A549 (cell line): Measurements from ENCODE around the gene ADAMTS15. TPM values are rescaled to one million over a fixed set of nuclear protein-coding genes. Genes with fewer than 3 reads are reported as not detected.

Experiments used
- ATAC-seq, 2 experiments: fragments of 200-7000 bp in 1 of 2; fragments of >200 bp in 1 of 2; cut with Nextera tagmentation in 1 of 2; cut with Tn5 transposase in 1 of 2; 3 replicates each; pipeline versions ENCODE4 v1.8.0 to v1.9.1; 2018 to 2020; ENCODE audit warnings: mild to moderate bottlenecking in 1 of 2, moderate library complexity in 1 of 2
- CTCF ChIA-PET: fragments of 300-600 bp; sonication (Branson Sonifier 250); formaldehyde crosslinking; extraction: SDS; loops from one replicate; lab custom pipeline; 2021; ENCODE audit warnings: antibody characterized with exemption, inconsistent platforms; lab: Yijun Ruan, JAX
- POLR2A ChIA-PET: fragments of 350-600 bp; formaldehyde crosslinking; extraction: SDS; loops from one replicate; lab custom pipeline; 2021; ENCODE audit warnings: antibody characterized with exemption, inconsistent platforms; lab: Yijun Ruan, JAX
- DNase-seq, 2 experiments: peaks; one replicate each; pipeline versions ENCODE4 v3.0.0 to v3.0.0-alpha.2; 2011 to 2016; ENCODE audit warnings: low read depth in 1 of 2, low spot score in 1 of 2
- FAIRE-seq: peaks from 2 replicates; lab custom pipeline; 2011; peaks lifted over from hg19 to GRCh38; lab: Jason Lieb, UNC
- H3K27ac ChIP-seq, 2 experiments: fragments of >200 bp; sonication (Bioruptor Twin); formaldehyde crosslinking; 3 replicates each; pipeline ENCODE4 v1.5.1; 2016 to 2017
- H3K4me1 ChIP-seq: fragments of >200 bp; sonication (Bioruptor Twin); formaldehyde crosslinking; 3 replicates; pipeline ENCODE4 v1.6.1; 2016
- H3K4me2 ChIP-seq: fragments of >200 bp; sonication (Bioruptor Twin); formaldehyde crosslinking; 3 replicates; pipeline ENCODE4 v1.6.1; 2016
- H3K4me3 ChIP-seq: fragments of >200 bp; sonication (Bioruptor Twin); formaldehyde crosslinking; 3 replicates; pipeline ENCODE4 v1.5.1; 2016
- H3K9me3 ChIP-seq: fragments of >200 bp; sonication (Bioruptor Twin); formaldehyde crosslinking; 3 replicates; pipeline ENCODE4 v1.6.1; 2016
- ATOH8 ChIP-seq: fragments of 250-450 bp; sonication (Bioruptor Pico); IDR thresholded peaks from 2 replicates; pipeline ENCODE4 v1.5.0; 2020; ENCODE audit warnings: low read depth, mild to moderate bottlenecking, moderate library complexity
- BCL3 ChIP-seq: fragments of >200 bp; sonication (Bioruptor Twin); formaldehyde crosslinking; IDR thresholded peaks from 3 replicates; pipeline ENCODE4 v1.6.1; 2016
- CBX2 ChIP-seq: fragments of 200-600 bp; sonication (generic); IDR thresholded peaks from 2 replicates; pipeline ENCODE4 v1.6.1; 2016; ENCODE audit warnings: low read depth, mild to moderate bottlenecking, borderline replicate concordance
- CEBPB ChIP-seq, 2 experiments: fragments of >200 bp in 1 of 2; sonication (Bioruptor Twin) in 1 of 2; formaldehyde crosslinking in 1 of 2; IDR thresholded peaks; 2 replicates each; pipeline ENCODE4 v1.6.1; 2012 to 2016
- E2F6 ChIP-seq: IDR thresholded peaks from 2 replicates; pipeline ENCODE4 v1.6.1; 2012; ENCODE audit warnings: low read depth, borderline replicate concordance
- ESRRA ChIP-seq: fragments of 150-350 bp; IDR thresholded peaks from 2 replicates; pipeline ENCODE4 v1.6.1; 2014; ENCODE audit warnings: mild to moderate bottlenecking, low read length, borderline replicate concordance
- FOXS1 ChIP-seq: fragments of 250-450 bp; sonication (Bioruptor Pico); IDR thresholded peaks from 2 replicates; pipeline ENCODE4 v1.5.0; 2020; ENCODE audit warnings: mild to moderate bottlenecking, moderate library complexity
- HDAC2 ChIP-seq: fragments of 200-600 bp; sonication (generic); IDR thresholded peaks from 2 replicates; pipeline ENCODE4 v1.6.1; 2016
- HEYL ChIP-seq: fragments of 250-450 bp; sonication (Bioruptor Pico); IDR thresholded peaks from 2 replicates; pipeline ENCODE4 v1.8.0; 2021; ENCODE audit warnings: mild to moderate bottlenecking, moderate library complexity
- HMGXB4 ChIP-seq: fragments of 250-450 bp; sonication (Bioruptor Pico); IDR thresholded peaks from 2 replicates; pipeline ENCODE4 v1.5.0; 2021; ENCODE audit warnings: mild to moderate bottlenecking, moderate library complexity, borderline replicate concordance
- HOXA7 ChIP-seq: fragments of 250-450 bp; sonication (Bioruptor Pico); IDR thresholded peaks from 2 replicates; pipeline ENCODE4 v1.5.0; 2020; ENCODE audit warnings: mild to moderate bottlenecking, moderate library complexity
- JUN ChIP-seq, 2 experiments: fragments of >200 bp; sonication (Bioruptor Twin); formaldehyde crosslinking; IDR thresholded peaks; 2 replicates in 1 of 2; 3 replicates in 1 of 2; pipeline ENCODE4 v1.6.1; 2016 to 2017
- JUNB ChIP-seq: fragments of >200 bp; sonication (Bioruptor Twin); formaldehyde crosslinking; IDR thresholded peaks from 2 replicates; pipeline ENCODE4 v1.6.1; 2016
- KDM5A ChIP-seq: fragments of 200-600 bp; sonication (generic); IDR thresholded peaks from 2 replicates; pipeline ENCODE4 v1.6.1; 2016; ENCODE audit warnings: antibody characterized with exemption, mild to moderate bottlenecking
- MAZ ChIP-seq: fragments of 150-350 bp; IDR thresholded peaks from 2 replicates; pipeline ENCODE4 v1.6.1; 2014; ENCODE audit warnings: antibody characterized with exemption, low read depth, low read length, borderline replicate concordance
- MYC ChIP-seq: IDR thresholded peaks from 2 replicates; pipeline ENCODE4 v1.6.1; 2012; ENCODE audit warnings: mild to moderate bottlenecking, inconsistent platforms, low read length, improper control_type of control experiment, borderline replicate concordance
- PBX3 ChIP-seq: IDR thresholded peaks from 2 replicates; pipeline ENCODE4 v1.6.1; 2012
- PHF8 ChIP-seq: fragments of 200-600 bp; sonication (generic); IDR thresholded peaks from 2 replicates; pipeline ENCODE4 v1.6.1; 2016; ENCODE audit warnings: low read depth, mild to moderate bottlenecking, antibody characterized with exemption, moderate library complexity, borderline replicate concordance
- RARB ChIP-seq: fragments of 250-450 bp; sonication (Bioruptor Pico); IDR thresholded peaks from 2 replicates; pipeline ENCODE4 v1.8.0; 2021; ENCODE audit warnings: mild to moderate bottlenecking, moderate library complexity
- SMC3 ChIP-seq: fragments of >200 bp; sonication (Bioruptor Twin); formaldehyde crosslinking; IDR thresholded peaks from 3 replicates; pipeline ENCODE4 v1.6.1; 2018; ENCODE audit warnings: inconsistent platforms
- SREBF2 ChIP-seq: fragments of 450-650 bp; IDR thresholded peaks from 2 replicates; pipeline ENCODE4 v1.6.1; 2014; ENCODE audit warnings: mild to moderate bottlenecking, moderate library complexity
- TFCP2L1 ChIP-seq: fragments of 250-450 bp; sonication (Bioruptor Pico); IDR thresholded peaks from 2 replicates; pipeline ENCODE4 v1.5.0; 2021; ENCODE audit warnings: mild to moderate bottlenecking
- ZSCAN20 ChIP-seq: fragments of 250-450 bp; sonication (Bioruptor Pico); IDR thresholded peaks from 2 replicates; pipeline ENCODE4 v1.8.0; 2022; ENCODE audit warnings: mild to moderate bottlenecking, moderate library complexity
- WGBS: methylation state at CpG from one replicate; pipeline ENCODE4 v1.1.6; 2017; ENCODE audit errors: missing lambda C conversion rate; 5-methylcytosine and 5-hydroxymethylcytosine counted together
- polyA plus RNA-seq, 4 experiments: library from polyadenylated mRNA; depleted of rRNA in 3 of 4; stranded (reverse); fragments of >200 nt; fragmentation: RNase III in 1 of 4; extraction: RNeasy Plus Mini Kit Qiagen cat#74134 plus additional on column Dnase treatment in 1 of 4; gene quantifications; 2 replicates in 3 of 4; 3 replicates in 1 of 4; pipeline ENCODE4 v1.2.3, GENCODE V29; 2011 to 2017

Gene ADAMTS15
- polyA plus RNA-seq, 2 of the 4 experiments (the other 2 are of a cell fraction): 2.2 to 4.0 TPM

GRCh38 chr11:130473056-130473794, 24.8 kb downstream of the ADAMTS15 start:
- TF ChIP-seq E2F6 (no peak), JUNB (no peak), CBX2 (no peak), HMGXB4 (CRISPR knock-in tag) (no peak), HOXA7 (CRISPR knock-in tag) (no peak), ATOH8 (no peak), PHF8 (no peak), RARB (CRISPR knock-in tag) (no peak), HDAC2 (no peak), PBX3 (no peak), TFCP2L1 (CRISPR knock-in tag) (no peak), ZSCAN20 (no peak), SREBF2 (no peak), MYC (no peak), SMC3 (no peak), CEBPB (IDR thresholded peaks at IDR 0.05) (no peak), ESRRA (no peak), JUN (IDR thresholded peaks at IDR 0.05) (no peak), KDM5A (no peak), FOXS1 (CRISPR knock-in tag) (no peak)
- TF ChIP-seq, all 56 proteins: peak for 0
- Histone ChIP-seq H3K27ac (no peak overlapping the region), H3K4me2 (no peak overlapping the region), H3K4me1 (peaks cover 13% of the 10 kb centered on the region), H3K9me3 (no peaks in the 10 kb centered on the region), H3K4me3 (no peak overlapping the region)
- POLR2A ChIA-PET: no interaction called here
- FAIRE-seq (no peak), DNase-seq (no peak), ATAC-seq (no peak)
- CTCF ChIA-PET: interaction anchor here (1.6 kb wide), 1 partner anchor 354 kb away, joined by 4 read pairs; no protein-coding TSS in a partner anchor
- 97% methylated on average over 20 of the region's 52 CpGs for WGBS

GRCh38 chr11:130473795-130474377, 25.4 kb downstream of the ADAMTS15 start:
- no peak for DNase-seq
- no peak overlapping the region for H3K4me3 ChIP-seq
- H3K4me2 ChIP-seq: no peak overlapping the region
- FAIRE-seq: no peak
- H3K27ac ChIP-seq: no peak overlapping the region
- ChIA-PET CTCF (no interaction called here), POLR2A (no interaction called here)
- TF ChIP-seq HEYL (CRISPR knock-in tag): no peak
- no peak for TF ChIP-seq MAZ
- no peak for TF ChIP-seq BCL3
- TF ChIP-seq E2F6: no peak
- 83% methylated on average over 9 of the region's 21 CpGs for WGBS
- ATAC-seq: no peak
- H3K4me1 ChIP-seq: peaks cover 20% of the 10 kb centered on the region
- no peaks in the 10 kb centered on the region for H3K9me3 ChIP-seq
